OCI-M1 (cell line): ENCODE results near the gene PROX1.

ENCODE experiments used
- DNase-seq: peaks from one replicate; lab custom pipeline; 2025; lab: John Stamatoyannopoulos, UW

Gene PROX1

DNA sequence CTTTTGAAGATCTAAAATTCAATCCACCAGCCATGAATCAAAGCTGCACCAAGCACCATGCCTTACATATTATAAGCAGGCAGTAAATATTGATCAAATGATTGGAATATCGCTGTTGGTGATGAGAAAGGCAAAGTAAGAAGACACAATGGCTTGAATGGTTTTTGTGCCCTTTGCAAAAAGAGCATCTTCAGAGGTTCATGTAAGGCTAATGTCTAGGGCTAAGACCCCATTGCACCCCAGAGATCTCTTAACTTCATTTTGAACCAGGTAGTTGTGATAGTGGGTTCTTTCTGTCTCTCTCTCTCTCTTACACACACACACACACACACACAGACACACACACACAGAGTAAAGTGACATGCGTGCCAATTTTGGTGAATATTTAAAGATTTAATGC is 12.0 kb downstream of the PROX1 start:
- no peak for DNase-seq

DNA sequence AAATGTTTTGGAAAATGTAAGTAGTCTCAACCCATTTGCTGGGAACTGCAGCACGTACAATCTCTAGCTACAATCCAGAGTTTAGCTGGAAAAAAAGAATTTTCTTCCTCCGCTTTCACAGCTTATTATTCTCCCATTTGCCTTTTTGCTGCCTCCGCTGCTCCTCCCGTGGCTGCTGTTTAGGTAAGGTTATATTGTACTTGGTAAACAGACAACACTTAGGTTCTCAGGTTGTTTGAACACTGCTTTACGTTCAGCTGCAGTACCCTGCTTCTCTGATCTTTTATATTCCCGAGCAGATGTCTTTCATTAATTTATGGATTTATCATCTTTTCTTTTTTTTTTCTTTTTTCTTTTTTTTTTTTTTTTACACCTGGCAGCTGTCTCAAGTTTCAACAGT is 14.3 kb downstream of the PROX1 start:
- no peak for DNase-seq

DNA sequence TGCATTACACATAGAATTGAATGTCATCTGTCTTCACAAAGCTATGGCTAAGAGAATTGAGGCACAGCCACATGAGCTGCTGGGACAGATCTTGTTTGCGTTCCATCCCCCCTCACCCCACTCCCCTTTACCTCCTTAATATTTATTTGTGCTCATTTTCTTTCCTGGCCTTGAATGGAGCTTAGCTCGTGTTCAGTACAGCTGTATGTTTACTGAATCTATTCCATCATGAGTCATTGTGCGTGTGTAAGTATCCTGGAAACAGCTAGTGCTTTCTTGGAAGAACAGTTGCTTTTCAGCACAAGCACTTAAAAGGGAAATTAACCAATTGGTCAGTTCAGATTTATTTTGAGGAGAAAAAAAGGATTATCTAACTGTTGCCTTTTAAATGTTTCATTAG is 14.7 kb downstream of the PROX1 start:
- peak; percentile 69 for DNase-seq

DNA sequence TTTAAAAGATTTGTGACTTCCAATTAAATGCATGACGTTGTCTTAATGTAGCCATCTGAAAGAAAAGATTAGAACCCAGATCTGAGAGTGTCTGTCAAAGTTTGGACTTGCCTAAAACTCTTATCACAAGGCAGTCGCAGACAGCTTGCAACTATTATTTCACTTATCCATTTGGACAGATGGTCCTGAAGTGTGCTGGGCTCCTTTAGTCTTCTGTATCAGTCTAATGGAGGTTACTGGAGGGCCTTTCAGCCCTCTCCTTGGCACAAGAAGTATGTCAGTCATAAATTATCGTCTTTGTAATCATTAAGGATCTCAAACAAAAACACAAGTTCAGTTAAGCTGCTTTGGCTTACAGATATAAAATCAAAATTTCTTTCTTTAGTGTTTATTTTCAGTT is 15.5 kb downstream of the PROX1 start:
- DNase-seq: peak; percentile 80

DNA sequence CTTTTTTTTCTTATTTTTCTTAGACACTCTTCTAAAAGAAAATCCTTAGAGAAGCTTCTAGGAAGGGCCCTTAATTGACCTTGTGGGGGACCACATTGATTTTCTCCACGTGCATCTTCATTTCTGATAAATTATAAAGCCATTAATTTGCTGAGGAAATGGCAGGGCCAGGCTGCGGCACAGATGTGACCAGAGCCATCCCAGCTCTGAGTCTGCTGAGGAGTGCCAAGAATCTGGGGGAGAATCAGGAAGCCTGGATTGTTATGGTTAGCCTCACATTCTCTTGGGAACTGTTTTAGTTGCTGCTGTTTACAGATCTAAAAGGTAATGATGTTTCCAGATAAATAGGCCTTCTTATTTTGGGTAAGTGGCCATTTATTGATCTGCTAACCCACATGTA is 16.2 kb downstream of the PROX1 start:
- DNase-seq: no peak

DNA sequence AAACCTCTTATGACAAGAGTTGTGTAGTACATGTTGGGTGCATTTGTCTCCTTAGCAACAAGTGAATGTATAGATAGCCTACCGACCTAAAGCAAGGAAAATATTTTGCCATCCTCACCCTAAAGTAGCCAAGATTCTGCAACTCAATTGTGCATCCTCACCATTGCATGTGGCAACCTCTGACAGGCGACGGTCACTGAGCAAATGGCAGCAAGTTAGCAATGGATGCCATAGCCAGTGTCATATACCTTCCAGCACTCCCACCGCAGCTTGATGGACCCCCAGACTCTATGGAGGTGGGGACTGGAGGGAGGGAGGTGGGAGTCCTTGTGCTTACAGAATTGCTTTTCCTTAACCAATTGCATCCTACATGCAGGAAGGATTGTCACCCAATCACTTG is 17.0 kb downstream of the PROX1 start:
- no peak for DNase-seq

DNA sequence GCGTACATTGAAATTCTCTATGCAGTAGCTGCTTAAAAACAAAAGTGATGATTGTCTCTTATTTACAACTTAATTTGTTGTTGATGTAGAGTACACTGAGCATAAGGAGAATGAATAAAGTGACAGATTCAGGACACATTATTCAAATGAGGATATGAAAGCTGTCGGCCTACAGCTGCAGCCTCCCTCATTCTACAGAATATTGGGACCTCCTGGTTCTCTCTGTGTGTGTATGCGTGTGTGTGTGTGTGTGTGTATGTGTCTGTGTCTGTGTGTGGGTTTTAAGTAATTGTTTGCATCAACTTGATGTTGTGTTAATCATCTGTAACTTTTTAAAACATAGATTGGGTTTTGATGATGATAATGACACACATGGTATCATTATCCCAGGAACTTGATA is 17.9 kb downstream of the PROX1 start:
- no peak for DNase-seq

DNA sequence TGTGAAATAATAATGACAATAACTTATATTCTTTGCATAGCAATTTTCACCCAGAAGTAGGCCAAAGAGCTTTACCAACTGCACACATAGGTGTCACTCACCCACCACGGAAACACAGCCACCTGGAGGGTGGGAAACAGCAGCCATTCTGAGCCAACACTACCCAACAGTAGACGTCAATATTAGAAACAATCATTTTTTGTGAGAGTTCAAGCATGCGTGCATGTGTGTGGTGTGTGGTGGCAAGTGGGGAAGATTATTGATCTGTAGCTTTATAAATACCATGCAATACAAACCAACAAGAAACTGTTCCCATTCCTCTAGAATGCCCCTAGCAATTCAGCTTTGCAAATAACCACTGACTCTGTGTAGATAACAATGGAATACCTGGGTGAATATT is 19.1 kb downstream of the PROX1 start:
- no peak for DNase-seq

DNA sequence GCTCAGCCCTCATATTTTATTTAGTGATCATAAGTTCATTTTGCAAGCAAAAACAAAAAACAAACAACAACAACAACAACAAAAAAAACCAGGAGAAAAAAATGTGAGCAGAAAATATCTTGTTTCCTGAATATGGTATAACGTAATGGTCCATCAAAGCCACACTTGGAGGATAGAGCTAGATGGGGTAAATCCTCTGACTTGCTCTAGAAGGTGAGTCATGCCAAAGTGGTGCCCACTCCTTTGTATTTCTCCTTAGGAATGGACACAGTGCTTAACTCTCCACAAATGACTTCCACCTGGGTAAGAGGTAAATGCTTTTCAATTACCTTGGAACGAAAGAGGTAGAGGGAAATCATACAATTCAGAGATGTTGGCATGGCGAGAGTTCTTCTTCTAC is 20.6 kb downstream of the PROX1 start:
- no peak for DNase-seq

DNA sequence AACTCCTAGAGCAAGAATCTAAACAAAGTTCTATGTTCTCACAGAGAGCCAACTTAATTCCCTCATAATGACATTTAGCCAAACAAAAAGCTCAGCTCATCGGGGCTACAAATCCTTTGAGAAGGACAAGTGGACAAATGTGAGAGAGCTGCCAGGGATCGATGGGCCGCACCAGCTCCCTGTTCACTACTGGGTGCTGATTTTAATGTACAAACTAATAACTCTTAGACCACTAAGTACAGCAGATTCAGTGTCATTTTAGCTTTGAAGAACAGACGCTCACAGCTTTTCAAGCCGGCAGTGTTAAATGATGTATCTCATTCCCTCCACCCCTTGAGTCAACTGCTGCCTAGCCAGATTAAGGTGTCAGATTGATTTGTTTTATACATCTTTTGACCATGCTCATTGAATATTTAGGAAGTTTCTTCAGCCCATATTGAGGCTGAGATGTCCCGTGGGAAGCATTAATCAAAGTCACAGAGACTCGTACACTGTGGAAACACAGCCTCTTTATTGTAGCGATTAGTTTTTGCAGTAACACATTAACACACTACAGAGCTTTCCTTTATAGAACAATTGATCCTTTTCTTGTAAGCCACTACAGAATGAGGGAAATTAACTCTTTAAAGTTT is 21.1 kb downstream of the PROX1 start:
- DNase-seq: no peak

DNA sequence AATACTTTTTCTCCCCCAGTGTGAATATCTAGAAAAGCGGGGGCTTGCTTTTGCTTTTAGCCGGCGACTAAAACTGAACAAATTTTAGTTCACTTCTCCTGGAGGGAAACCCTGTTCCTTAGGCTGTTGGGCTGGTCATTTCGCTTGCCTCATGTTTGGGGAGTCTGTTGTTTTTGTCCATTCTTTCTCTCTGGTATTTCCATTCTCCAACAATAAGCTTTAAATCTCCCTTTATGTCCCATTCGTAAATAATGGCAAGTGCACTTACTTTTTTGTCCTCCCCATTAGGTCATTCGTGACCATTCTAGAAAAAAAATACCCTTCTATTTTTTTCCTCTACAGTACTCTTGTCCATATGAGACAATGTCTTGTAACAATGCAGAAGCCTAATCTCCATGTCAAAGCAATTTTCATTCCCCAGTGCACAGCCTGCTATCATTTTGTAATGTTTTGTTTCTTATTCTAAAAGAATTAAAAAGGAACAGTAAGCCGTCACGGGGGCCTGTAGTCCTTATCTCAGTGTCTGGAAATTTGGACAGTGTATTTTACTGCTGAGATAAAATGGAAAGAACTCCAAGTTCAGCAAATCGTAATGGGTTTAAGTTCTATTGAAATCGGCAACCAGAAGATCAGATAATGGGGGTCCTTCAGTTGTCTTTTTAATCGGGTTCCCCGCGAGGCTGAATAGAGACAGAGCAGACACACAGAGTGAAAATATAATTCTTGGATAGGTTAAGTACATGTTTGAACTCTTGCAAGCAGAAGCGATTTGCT is 21.8 kb downstream of the PROX1 start:
- no peak for DNase-seq

DNA sequence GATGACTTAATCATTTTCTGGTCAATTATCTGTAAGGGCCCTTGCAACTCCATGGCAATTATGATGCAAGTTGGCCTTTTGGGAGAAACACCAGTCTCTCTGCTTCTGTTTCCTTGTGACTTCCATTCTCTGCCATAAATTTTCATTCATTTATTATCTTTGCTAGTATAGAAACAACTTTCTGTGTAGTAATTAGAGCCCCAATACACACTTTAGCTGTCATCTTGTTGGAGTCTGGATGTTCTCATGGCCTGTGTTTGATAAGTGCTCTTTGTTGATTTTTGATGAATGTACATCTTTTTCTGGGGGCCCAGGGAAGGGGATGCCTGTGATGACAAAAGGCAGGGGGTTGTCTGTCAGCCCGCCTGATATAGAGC is 22.4 kb downstream of the PROX1 start:
- no peak for DNase-seq

DNA sequence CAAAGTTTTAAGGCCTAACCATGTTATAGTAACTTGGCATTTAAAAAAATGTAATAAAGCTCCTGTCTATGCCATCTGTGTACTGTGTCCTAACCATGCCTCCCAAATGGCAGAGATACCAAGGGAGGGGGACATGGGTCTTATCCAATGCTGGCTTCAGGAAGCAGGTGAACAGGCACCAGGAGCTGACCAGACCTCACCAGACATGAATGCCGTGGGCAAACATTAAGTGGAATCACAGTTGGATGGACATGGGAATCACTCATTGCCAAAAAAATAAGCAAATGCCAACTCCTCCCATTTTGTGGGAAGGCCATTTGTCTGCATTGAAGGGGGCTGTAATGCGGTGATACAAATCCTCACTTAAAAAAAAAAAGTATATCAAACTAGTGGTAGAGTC is 22.9 kb downstream of the PROX1 start:
- no peak for DNase-seq

DNA sequence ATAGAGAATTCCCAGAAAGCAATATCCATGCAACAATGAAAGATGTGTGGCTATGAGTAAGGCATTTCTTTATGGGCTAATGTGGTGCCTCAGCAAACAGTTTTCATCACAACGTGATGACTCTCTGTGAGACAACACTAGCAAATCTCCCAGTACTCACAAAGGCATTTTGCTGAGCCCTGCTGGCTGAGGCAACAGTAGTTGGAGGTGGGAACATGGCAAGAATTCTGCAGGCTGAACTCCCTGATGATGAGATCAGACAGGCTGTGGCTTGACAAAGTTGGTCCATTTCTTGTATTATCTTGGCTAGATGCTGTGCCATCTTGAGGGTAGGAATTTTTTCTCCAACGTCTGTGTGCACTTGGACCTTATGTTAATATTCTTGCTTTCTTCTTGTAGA is 24.6 kb downstream of the PROX1 start:
- no peak for DNase-seq

DNA sequence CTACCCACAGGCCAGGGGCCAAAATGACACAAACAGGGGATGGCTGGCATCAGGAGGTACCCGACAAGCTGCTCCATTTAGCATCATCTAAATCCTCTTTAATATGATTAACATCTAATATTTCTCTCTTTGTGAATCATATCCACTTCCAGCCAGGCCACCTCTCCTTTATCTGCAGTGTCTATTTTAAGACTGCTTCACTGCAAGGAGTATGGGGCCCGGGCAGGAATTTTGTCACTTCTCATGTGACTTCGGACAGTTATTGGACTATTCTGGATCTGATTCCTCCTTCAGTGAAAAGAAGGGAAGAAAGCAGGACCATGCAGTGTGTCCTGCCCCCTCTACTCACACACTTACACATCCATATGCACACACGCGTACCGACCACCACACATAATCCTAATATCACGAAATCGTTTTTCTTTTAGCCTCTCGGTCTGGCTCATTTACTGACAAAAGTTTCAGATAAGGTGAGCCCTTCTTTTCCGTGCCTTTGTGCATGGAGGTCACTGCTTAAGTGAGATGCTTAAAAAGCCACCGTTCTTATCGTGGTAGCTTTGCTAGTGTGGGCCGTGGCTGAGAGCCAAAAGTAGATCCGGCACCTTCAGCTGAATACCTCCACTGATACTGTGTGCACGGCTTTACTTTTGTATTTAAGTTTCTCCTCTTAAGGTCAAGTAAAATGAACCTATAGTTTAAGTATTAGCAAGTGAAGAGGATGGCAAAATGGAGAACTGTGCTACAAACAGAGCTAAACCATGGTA is 26.0 kb downstream of the PROX1 start:
- no peak for DNase-seq

DNA sequence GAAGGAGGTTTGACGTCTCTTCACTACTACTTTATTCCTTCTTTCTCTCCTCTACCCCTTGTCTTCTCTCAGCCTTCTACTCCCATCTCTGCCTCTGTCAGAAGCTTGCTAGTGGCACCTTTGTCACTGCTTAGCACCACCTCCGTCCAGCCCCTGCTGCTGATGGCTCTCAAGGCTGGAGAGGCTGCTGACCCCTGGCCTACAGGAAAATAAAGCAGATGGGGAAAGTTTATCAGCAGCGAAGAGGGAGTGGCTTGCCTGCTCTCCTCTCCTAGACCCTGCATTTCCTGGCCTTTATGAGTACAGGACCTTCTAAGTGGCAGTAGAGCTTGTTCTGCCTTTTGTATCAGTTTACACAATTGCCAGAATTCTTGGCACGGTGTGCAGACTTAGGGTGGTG is 27.0 kb downstream of the PROX1 start:
- DNase-seq: no peak

DNA sequence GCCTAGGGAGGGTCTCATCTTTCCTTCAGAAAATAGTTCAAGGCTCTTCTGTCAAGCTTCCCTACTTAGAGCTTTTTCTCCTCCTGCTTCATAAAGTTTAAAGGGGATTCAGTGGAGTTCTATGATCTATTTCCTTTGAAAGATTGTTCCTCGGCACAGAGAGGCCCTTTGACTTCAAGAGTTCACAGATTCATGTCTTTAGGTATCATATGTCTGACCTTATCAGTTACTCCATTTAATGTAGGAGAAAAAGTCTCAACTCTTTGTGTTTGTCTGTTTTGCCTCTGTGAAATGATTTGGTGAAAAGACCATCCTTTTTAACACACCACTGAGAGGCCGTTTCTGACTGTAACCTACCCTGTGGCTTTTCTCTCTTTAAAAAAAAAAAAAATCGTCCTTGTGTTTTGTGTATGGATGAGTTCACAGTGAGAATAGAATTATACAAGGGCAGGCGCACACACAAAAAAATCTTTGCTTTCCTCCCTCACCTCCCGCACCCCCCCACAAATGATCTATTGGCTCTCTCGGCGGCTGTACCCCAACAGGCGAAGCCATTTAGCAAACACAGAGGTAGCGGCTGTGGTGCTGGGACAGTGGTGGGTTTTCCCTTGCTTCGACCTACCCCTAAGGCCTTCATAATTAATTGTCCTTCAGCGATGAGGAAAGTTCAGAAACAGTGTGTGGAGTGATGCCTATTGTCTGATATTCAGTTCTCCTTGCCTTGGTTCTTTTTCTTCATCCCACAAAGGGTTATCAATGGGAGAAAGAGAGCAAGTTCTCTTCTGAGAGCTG is 29.6 kb downstream of the PROX1 start:
- DNase-seq: no peak

DNA sequence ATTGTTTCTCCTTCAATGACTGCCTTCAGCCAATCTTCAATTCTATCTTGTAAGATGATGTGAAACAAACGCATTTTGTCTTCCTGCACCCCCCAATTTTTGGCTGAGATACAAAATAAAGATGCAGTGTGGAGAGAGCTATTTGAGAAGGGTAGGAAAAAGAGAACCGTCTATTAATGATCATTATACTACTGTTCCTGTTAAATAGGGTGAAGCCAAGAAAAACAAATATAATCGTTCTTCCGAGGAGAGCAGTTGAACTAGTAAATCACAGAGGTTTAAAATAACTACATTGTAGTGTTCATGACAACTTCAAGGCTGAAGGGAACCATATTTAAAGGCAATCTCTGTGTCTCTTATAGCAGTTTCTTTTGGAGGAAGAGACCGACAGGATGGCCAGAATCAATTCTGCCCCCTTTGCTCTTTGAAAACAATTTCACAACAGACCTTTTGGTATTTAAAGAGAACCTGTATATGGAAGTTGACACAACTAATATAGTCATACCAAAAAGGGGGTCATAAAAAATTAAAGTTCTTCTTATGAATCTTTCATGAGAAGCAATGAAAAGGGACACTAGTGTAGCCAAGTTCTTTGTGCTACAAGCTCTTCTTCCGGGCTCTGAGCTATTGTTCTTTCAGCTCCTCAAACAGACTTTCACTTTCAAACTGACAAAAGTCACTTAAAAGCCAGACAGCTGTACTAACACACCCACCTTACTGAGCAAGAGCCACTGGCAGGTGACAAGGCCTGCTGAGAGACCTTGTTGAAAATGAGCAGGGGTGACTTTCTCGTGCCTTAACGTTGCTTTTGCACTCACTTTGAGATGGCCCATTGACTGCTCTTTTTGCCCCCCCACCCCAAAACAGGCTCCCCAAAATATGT is 30.9 kb downstream of the PROX1 start:
- peak; percentile 40 for DNase-seq

DNA sequence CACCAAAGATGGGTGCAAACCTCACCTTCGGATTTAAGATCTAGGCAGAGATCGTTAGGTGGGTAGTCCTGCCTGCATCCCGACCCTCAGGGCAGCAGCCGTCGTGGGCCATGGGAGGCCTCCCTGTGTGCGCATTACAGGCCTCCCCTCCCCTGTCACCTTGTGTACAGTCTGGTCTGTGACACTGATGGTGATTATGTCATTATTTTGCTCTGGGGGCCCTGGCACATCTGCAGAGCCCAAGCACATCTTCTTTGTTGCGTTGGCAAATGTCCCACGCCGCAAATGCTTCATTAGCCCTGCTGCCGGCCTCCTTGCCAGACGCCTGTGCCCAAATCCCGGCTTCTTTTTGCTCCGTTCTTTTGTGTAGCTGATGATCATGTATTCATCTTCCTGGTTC is 31.7 kb downstream of the PROX1 start:
- no peak for DNase-seq

DNA sequence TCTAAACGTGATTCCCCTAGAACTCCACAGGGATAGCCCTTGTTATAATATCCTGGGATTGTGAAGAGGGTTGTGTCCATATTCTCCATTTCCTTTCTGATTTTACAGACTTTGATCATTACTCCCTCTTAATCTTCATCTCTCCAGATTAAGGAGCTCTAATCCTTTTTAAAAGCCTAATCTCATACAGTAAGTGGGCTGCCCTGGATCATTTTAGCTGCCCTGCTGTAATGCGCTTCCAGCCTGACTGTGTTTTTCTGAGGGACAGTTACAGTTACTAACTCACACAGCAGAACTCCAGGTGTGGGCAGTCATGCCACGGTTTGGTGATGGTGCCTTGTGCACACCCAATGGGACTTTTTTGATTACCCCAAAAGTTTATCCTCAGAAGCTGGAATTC is 33.5 kb downstream of the PROX1 start:
- no peak for DNase-seq

DNA sequence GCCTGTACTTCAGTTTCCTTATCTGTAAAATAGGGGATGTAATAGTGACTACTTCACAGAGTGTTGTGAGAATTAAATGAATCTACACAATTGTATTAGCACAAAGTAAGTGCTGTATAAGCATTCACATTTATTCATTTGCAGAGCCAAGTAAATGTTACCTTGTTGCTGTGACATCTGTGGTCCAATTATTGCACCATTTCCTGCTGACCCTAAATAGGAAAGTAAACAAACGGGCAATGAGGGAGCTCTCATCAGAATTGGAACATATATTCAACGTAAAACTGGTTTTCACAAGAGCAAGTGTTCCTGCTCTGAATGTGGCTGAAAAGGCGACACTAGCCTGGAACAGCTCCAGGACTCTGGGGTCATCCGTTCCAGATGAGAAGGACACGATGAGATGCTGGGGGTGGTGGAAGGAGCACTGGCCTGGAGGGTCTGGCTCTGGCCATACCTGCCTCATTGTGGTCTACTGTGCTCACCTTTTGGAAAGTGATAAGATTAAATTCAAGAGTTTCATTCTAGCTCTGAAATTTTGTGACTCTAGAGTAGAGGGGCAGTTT is 34.5 kb downstream of the PROX1 start:
- DNase-seq: no peak
